ENCODE results near the gene GYG1.

The GYG1 gene

DNA sequence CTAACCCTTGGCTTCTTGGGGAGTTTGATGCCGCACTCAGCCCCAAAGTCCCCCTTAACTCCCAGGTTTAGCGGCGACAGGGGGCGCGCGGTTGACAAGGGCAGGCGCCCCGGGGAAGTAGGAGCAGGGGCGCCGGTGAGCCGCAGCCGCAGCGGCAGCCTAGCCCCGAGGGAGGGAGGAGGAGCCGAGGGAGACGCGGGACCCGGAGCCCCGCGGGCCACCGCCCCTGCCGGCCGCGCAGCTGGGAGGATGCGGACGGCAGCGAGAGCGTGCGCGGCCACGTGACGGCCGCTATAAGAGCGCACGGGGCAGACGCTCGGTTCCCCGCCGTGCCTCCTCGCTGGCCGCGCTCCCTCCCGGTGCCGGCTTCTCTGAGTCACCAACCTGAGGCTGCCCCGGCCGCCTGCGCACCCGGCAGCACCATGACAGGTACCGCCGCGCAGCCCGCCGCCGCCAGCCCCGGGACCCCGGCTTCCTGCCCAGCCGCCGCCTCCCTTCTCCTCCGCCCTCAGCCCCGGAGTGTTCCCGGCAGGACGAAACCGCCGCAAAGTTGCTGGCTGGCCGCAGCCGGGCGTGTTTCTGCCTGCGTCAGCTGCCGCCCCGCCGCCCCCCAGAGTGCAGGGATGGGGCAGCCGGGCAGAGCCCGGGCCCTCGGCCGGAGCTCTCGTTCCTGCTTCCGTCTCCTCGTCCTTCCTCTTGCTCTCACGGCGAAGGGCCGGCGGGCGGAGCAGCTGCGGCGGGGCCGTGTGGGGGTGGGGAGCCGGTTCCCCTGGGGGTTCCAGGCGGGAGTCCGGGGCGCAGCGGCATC lies at the start of gene GYG1:
Gene GYG1, plus strand, starts transcription at position 322 of the 808 bp plus-strand sequence. Its CDS starts 101 bp downstream, at position 423.
- POLR2A ChIA-PET (ENCODE audit: low non-redundant PET) = interaction anchor here (0.9 to 1.0 kb wide), 2 partner anchors 10 to 12 kb away, joined by 3 to 5 read pairs; no protein-coding TSS in a partner anchor
- H3K27ac ChIP-seq = peak within 1 kb of the TSS; percentile 79
- CTCF ChIA-PET = interaction anchor here (0.7 to 1.4 kb wide), 3 partner anchors 36 to 129 kb away, joined by 3 read pairs; no protein-coding TSS in a partner anchor
- DNase-seq (ENCODE audit: low spot score) = peak; percentile 78
- TF ChIP-seq, protein P1, sequence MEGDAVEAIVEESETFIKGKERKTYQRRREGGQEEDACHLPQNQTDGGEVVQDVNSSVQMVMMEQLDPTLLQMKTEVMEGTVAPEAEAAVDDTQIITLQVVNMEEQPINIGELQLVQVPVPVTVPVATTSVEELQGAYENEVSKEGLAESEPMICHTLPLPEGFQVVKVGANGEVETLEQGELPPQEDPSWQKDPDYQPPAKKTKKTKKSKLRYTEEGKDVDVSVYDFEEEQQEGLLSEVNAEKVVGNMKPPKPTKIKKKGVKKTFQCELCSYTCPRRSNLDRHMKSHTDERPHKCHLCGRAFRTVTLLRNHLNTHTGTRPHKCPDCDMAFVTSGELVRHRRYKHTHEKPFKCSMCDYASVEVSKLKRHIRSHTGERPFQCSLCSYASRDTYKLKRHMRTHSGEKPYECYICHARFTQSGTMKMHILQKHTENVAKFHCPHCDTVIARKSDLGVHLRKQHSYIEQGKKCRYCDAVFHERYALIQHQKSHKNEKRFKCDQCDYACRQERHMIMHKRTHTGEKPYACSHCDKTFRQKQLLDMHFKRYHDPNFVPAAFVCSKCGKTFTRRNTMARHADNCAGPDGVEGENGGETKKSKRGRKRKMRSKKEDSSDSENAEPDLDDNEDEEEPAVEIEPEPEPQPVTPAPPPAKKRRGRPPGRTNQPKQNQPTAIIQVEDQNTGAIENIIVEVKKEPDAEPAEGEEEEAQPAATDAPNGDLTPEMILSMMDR (conservative IDR thresholded peaks at IDR 0.05; ENCODE audit: low read depth) = peak; percentile 34

DNA sequence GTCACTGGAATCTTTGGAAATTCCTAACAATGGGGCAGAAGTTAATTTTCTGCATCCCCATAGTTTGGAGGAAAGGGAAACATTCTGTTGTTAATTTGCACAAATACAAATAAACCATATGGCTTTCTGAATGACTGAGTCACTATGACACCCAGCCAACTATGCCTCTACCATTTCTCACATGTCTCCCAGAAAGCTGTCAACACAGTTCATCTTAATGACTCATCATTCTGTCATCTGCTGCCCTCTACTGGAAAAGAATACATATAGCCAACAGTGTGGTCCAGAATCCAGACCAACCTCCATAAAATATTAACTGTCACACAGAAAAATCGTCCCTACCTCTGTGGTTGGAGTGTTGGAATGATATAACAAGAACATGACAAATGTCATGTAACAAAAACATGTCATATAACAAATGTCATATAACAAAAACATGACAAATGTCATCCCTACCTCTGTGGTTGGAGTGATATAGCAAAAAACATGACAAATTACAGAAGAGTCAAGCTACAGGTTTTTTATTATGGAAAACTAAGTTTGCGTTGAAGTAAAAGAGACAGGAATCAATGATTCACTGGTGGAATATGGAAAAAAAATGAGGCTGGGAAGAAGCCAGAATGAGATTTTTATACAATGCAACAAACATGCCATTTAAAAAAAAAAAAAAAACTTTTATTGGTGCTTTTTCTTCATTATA lies 47.7 kb upstream of the GYG1 start:
- DNase-seq (ENCODE audit: low spot score) = peak; percentile 91
- no peak overlapping the region for H3K27ac ChIP-seq
- ChIA-PET CTCF (interaction anchor here (0.7 to 1.8 kb wide), 12 partner anchors 19 to 653 kb away, joined by 3 to 9 read pairs (median 4); no protein-coding TSS in a partner anchor), POLR2A (ENCODE audit: low non-redundant PET) (no interaction called here)
- TF ChIP-seq, protein P1 (conservative IDR thresholded peaks at IDR 0.05; ENCODE audit: low read depth) = peak; percentile 82

DNA sequence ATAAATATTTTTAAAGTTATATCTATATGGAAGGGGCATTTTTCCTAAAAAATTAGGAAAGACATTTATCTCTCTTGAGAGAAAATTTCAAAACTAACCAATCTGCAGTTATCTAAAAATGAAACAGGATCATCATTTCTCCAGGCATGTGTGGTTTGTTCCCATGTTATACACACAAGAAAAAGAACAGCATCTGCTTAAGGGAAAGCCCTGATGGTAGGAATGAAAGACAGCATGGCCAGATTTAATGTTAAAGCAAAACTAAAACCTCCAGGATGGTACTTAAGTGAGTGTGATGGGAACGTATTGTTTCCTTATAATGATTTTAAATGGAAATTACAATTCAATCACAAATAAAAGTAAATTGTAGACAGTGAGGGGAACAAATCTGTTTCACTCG lies 46.2 kb upstream of the GYG1 start:
- ChIA-PET POLR2A (ENCODE audit: low non-redundant PET) (no interaction called here), CTCF (interaction anchor here (0.6 kb wide), 1 partner anchor 10 kb away, joined by 3 read pairs; no protein-coding TSS in a partner anchor)
- no peak overlapping the region for H3K27ac ChIP-seq
- no peak for DNase-seq (ENCODE audit: low spot score)
- TF ChIP-seq, protein P1 (conservative IDR thresholded peaks at IDR 0.05; ENCODE audit: low read depth) = no peak

DNA sequence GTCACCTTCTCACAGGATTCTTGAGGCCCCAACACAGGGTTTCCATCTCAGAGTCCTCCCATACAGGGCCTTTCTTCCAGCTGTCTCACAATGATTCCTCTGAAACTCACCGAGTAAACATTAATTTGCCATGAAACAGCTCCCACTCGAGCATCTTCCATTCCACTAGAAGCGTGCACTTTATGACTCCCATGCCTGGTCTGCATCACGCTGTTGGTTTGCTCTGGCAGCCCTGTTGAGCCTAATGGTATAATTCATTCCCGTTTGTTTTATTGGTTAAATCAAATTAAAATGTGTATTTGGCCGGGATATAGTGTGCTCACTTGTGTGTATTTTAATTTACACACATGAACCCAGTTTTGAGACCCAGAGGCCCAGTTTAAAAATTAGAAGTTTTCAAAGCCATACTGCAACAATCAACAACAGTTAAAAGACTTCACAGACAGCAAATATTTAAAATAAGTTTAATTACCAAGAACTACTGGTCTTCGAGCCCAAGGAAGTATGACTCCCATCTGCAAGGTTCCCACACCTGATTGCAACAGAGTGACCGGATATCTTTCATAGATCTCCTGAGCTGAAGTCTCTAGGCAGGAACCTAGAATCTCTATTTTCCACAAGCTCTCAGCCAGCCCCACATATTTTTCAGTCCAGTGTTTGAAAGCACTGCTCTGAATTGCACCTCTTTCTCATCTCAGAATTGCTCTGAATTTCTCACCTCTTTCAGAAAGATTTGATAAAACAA lies 42.3 kb upstream of the GYG1 start:
- TF ChIP-seq, protein P1 (conservative IDR thresholded peaks at IDR 0.05; ENCODE audit: low read depth) = no peak
- DNase-seq (ENCODE audit: low spot score) = no peak
- CTCF ChIA-PET = interaction anchor here (0.5 to 0.6 kb wide), 2 partner anchors 47 to 542 kb away, joined by 3 read pairs; no protein-coding TSS in a partner anchor
- POLR2A ChIA-PET (ENCODE audit: low non-redundant PET) = no interaction called here
- H3K27ac ChIP-seq = no peak overlapping the region

DNA sequence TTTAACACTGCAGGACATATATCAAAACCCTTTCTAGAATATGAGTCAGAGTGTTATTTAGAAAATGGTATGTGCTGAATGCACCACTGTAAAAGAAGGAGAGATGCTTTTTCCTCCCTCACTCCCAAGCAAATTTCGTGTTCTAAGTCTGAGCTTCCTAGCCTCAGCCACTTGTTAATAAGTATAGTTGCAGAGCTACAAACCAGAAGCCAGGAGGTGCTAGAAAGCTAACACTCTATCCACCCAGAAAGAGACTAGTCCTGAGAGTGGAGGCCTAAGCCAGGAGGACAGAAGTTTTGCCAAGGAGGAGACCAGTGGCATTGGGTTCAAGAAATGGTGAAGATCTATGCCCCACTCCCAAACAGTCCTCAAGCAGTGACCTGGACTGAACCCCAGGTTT lies 40.5 kb upstream of the GYG1 start:
- no peak for DNase-seq (ENCODE audit: low spot score)
- TF ChIP-seq, protein P1 (conservative IDR thresholded peaks at IDR 0.05; ENCODE audit: low read depth) = no peak
- ChIA-PET CTCF (interaction anchor here (0.6 to 0.7 kb wide), 3 partner anchors 170 to 782 kb away, joined by 3 read pairs; no protein-coding TSS in a partner anchor), POLR2A (ENCODE audit: low non-redundant PET) (interaction anchor here (0.5 kb wide), 1 partner anchor 570 kb away, joined by 3 read pairs; no protein-coding TSS in a partner anchor)
- H3K27ac ChIP-seq = no peak overlapping the region

Measured in RWPE1 (cell line).